HepG2 (cell line): ENCODE results near the gene TTC23. TPM values are rescaled to one million over a fixed set of nuclear protein-coding genes. Genes with fewer than 3 reads are reported as not detected.

Source experiments
- DMTF1 ChIP-seq: sonication (generic); formaldehyde crosslinking; IDR thresholded peaks from 2 replicates; pipeline ENCODE4 v1.4.0; 2020; ENCODE audit warnings: mild to moderate bottlenecking, missing genetic modification reagents
- HDAC1 ChIP-seq: sonication (generic); formaldehyde crosslinking; IDR thresholded peaks from 2 replicates; pipeline ENCODE4 v1.5.1; 2020; ENCODE audit warnings: mild to moderate bottlenecking, missing genetic modification reagents
- ISL2 ChIP-seq: sonication (generic); formaldehyde crosslinking; IDR thresholded peaks from 2 replicates; pipeline ENCODE4 v1.5.0; 2020; ENCODE audit warnings: missing genetic modification reagents
- MED8 ChIP-seq: sonication (generic); formaldehyde crosslinking; IDR thresholded peaks from 2 replicates; pipeline ENCODE4 v1.8.1; 2023; ENCODE audit warnings: mild to moderate bottlenecking, missing genetic modification reagents; ENCODE audit not compliant: insufficient replicate concordance
- MIER3 ChIP-seq: IDR thresholded peaks from 2 replicates; pipeline ENCODE4 v1.6.1; 2016; ENCODE audit warnings: missing compliant biosample characterization, borderline replicate concordance
- MTERF4 ChIP-seq: sonication (generic); formaldehyde crosslinking; IDR thresholded peaks from 2 replicates; pipeline ENCODE4 v1.8.0; 2023; ENCODE audit warnings: mild to moderate bottlenecking, missing genetic modification reagents
- NCOA5 ChIP-seq: sonication (generic); formaldehyde crosslinking; IDR thresholded peaks from 2 replicates; pipeline ENCODE4 v1.4.0; 2020; ENCODE audit warnings: missing genetic modification reagents
- NFKB2 ChIP-seq: sonication (generic); formaldehyde crosslinking; IDR thresholded peaks from 2 replicates; pipeline ENCODE4 v1.4.0; 2020; ENCODE audit warnings: missing genetic modification reagents, borderline replicate concordance
- REPIN1 ChIP-seq: sonication (generic); formaldehyde crosslinking; IDR thresholded peaks from 2 replicates; pipeline ENCODE4 v1.8.0; 2022; ENCODE audit warnings: missing genetic modification reagents, low read depth, mild to moderate bottlenecking, borderline replicate concordance
- SPEN ChIP-seq: sonication (generic); formaldehyde crosslinking; IDR thresholded peaks from 2 replicates; pipeline ENCODE4 v1.5.1; 2020; ENCODE audit warnings: low read depth, mild to moderate bottlenecking, missing genetic modification reagents
- TARDBP ChIP-seq: sonication (generic); formaldehyde crosslinking; IDR thresholded peaks from 2 replicates; pipeline ENCODE4 v1.8.0; 2022; ENCODE audit warnings: mild to moderate bottlenecking, missing genetic modification reagents
- TCF7L2 ChIP-seq: IDR thresholded peaks from 2 replicates; pipeline ENCODE4 v1.6.1; 2011; ENCODE audit warnings: mild to moderate bottlenecking, low read depth, low read length, moderate library complexity
- ZNF225 ChIP-seq: sonication (generic); formaldehyde crosslinking; IDR thresholded peaks from 2 replicates; pipeline ENCODE4 v1.4.0; 2020; ENCODE audit warnings: mild to moderate bottlenecking, missing genetic modification reagents
- ZNF343 ChIP-seq: sonication (generic); formaldehyde crosslinking; IDR thresholded peaks from 2 replicates; pipeline ENCODE4 v1.4.0; 2020; ENCODE audit warnings: mild to moderate bottlenecking, missing genetic modification reagents
- ZNF367 ChIP-seq: sonication (generic); formaldehyde crosslinking; IDR thresholded peaks from 2 replicates; pipeline ENCODE4 v1.4.0; 2020; ENCODE audit warnings: missing genetic modification reagents, borderline replicate concordance
- ZNF704 ChIP-seq: sonication (generic); formaldehyde crosslinking; IDR thresholded peaks from 2 replicates; pipeline ENCODE4 v1.8.1; 2023; ENCODE audit warnings: mild to moderate bottlenecking, inconsistent platforms, moderate library complexity, missing genetic modification reagents, borderline replicate concordance
- polyA plus RNA-seq, 8 experiments: library from polyadenylated mRNA; depleted of rRNA in 3 of 8; stranded (reverse) in 7 of 8; unstranded in 1 of 8; fragments of >200 nt; fragmentation: Illumina TruSeq in 4 of 8; extraction: Trizol in 4 of 8; gene quantifications; 2 replicates each; pipeline versions ENCODE4 v1.2.1 to v1.2.3, GENCODE V29; 2011 to 2016; ENCODE audit warnings: low read depth in 4 of 8, missing spikeins in 1 of 8, mixed read lengths in 1 of 8; ENCODE audit not compliant: insufficient read depth in 1 of 8
- total RNA-seq, 5 experiments: library from RNA; depleted of rRNA; stranded (reverse); fragments of >200 nt; fragmentation: Illumina TruSeq; extraction: Trizol; gene quantifications; 2 replicates each; pipeline ENCODE4 v1.2.3, GENCODE V29; 2016; ENCODE audit warnings: low read depth in 1 of 5

Gene TTC23
- total and polyA plus RNA-seq, 2 of the 13 experiments (the other 11 are each of a cell fraction or from before 2014, with no cell fraction given): 1.6 to 11.7 TPM

- TF ChIP-seq DMTF1 (CRISPR knock-in tag): no peak
- TF ChIP-seq ZNF343 (CRISPR knock-in tag): no peak
- TF ChIP-seq MED8 (CRISPR knock-in tag): no peak
- TF ChIP-seq SPEN (CRISPR knock-in tag): 0 out of 2 replicates have a peak, but pooled peaks have one; percentile 72
- no peak; the same call in 1 of the 2 replicates for TF ChIP-seq HDAC1 (CRISPR knock-in tag)
- TF ChIP-seq TARDBP: peak; percentile 70
- peak; percentile 44; the same call in 1 of the 2 replicates for TF ChIP-seq ISL2 (CRISPR knock-in tag)
- TF ChIP-seq MIER3: no peak
- peak; percentile 55; the same call in 1 of the 2 replicates for TF ChIP-seq ZNF225 (CRISPR knock-in tag)
- peak; percentile 68; the same call in 1 of the 2 replicates for TF ChIP-seq REPIN1 (CRISPR knock-in tag)
- TF ChIP-seq MTERF4: peak; percentile 55
- no peak for TF ChIP-seq TCF7L2
- no peak for TF ChIP-seq NCOA5 (CRISPR knock-in tag)
- 0 out of 2 replicates have a peak, but pooled peaks have one; percentile 4 for TF ChIP-seq ZNF367 (CRISPR knock-in tag)
- peak; percentile 59; the same call in 1 of the 2 replicates for TF ChIP-seq NFKB2
- TF ChIP-seq ZNF704 (CRISPR knock-in tag): no peak
Observed at GRCh38 chr15:99104788-99105513, 144.4 kb downstream of the TTC23 start, which contains the start of gene SYNM (continued).
